Measurements from ENCODE around the gene CARF. TPM values are rescaled to one million over a fixed set of nuclear protein-coding genes. Genes with fewer than 3 reads are reported as not detected.

The CARF gene
- total and polyA plus RNA-seq, 2 of the 13 experiments (the other 11 are each of a cell fraction or from before 2014, with no cell fraction given) = 3.0 to 5.4 TPM

- TF ChIP-seq HBP1 (CRISPR knock-in tag; IDR thresholded peaks at IDR 0.05; ENCODE audit: low read depth) = no peak
- TF ChIP-seq RNF219 (CRISPR knock-in tag; IDR thresholded peaks at IDR 0.05) = no peak
- TF ChIP-seq ZNF180 (CRISPR knock-in tag; IDR thresholded peaks at IDR 0.05; ENCODE audit: borderline replicate concordance, low read depth) = no peak
- TF ChIP-seq CENPT (CRISPR knock-in tag; IDR thresholded peaks at IDR 0.05; ENCODE audit: low read depth) = no peak
- TF ChIP-seq ZNF713 (CRISPR knock-in tag; IDR thresholded peaks at IDR 0.05) = 0 out of 2 replicates have a peak, but pooled peaks have one; percentile 64
- TF ChIP-seq ZBTB14 (CRISPR knock-in tag; IDR thresholded peaks at IDR 0.05) = peak; percentile 83
- no peak for TF ChIP-seq ZNF235 (CRISPR knock-in tag; IDR thresholded peaks at IDR 0.05; ENCODE audit: borderline replicate concordance)
- no peak for TF ChIP-seq TIGD3 (CRISPR knock-in tag; IDR thresholded peaks at IDR 0.05; ENCODE audit: borderline replicate concordance)
- no peak for TF ChIP-seq TEF (CRISPR knock-in tag; IDR thresholded peaks at IDR 0.05)
- no peak for TF ChIP-seq ZNF260 (CRISPR knock-in tag; IDR thresholded peaks at IDR 0.05; ENCODE audit: borderline replicate concordance, low read depth)
- TF ChIP-seq SSRP1 (CRISPR knock-in tag; IDR thresholded peaks at IDR 0.05) = no peak
- no peak for TF ChIP-seq RCOR2 (CRISPR knock-in tag; IDR thresholded peaks at IDR 0.05)
- no peak for TF ChIP-seq ATF6 (CRISPR knock-in tag; conservative IDR thresholded peaks at IDR 0.05)
- TF ChIP-seq MED13 (CRISPR knock-in tag; IDR thresholded peaks at IDR 0.05) = no peak
- no peak for TF ChIP-seq REPIN1 (CRISPR knock-in tag; IDR thresholded peaks at IDR 0.05; ENCODE audit: borderline replicate concordance, low read depth)
These were observed 40.6 kb upstream of the CARF start, which contains the start of gene ICA1L (continued) for GRCh38 chr2:202871300-202872141.

Measured in HepG2 (cell line).